Epidermal melanocyte (primary cell): ENCODE results near the gene CASTOR1.

Experiments
- DNase-seq: peaks from one replicate; pipeline ENCODE4 v3.0.0; 2011; ENCODE audit warnings: low spot score; ENCODE audit not compliant: insufficient read length

The CASTOR1 gene

DNA sequence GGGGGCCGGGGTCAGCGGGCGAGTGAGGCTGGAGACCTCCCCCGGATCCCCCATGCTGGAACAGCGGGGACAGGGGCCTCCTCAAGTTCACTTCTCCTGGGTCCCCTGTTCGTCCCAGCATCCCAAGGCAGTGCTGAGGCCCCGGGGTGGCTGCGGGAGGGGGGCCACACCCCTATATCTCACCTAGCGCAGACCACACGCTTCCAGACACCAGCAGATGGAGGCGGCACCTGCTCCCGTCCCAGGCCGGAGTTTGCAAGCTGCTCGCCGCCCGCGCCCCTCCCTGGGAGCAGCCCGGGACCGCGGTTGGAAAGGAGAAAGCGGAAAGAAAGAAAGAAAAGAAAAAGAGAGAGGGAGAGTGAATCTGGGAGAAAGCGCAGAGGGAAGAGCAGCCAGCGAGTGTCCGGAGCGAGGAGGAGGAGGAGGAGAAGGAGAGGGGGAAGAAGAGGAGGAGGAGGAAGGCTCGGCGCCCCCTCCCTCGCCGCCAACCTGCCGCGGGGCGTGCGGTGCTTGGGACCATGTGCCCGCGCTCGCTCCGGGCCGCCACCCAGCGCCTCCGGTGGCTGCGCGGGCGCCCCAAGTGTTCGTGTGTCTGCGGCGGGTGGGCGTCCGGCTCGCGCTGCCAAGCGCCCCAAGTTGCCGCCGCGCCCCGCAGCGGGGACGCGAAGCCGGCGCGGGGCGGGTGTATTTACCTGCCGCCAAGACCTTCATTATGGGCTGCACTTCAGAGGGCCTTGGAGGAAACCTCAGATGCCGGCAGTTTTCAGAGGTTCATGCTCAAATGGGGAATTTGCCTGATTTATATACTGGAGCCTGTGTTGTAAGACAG lies 43.1 kb downstream of the CASTOR1 start, which contains the start of gene LIF:
Gene LIF (minus strand): TSS at position 775 of the 829 bp plus-strand sequence. CDS start 64 bp downstream, at position 711.
- DNase-seq, result no peak

- DNase-seq, result no peak
Observed at GRCh38 chr22:30245181-30245984, 43.9 kb downstream of the CASTOR1 start.

DNA sequence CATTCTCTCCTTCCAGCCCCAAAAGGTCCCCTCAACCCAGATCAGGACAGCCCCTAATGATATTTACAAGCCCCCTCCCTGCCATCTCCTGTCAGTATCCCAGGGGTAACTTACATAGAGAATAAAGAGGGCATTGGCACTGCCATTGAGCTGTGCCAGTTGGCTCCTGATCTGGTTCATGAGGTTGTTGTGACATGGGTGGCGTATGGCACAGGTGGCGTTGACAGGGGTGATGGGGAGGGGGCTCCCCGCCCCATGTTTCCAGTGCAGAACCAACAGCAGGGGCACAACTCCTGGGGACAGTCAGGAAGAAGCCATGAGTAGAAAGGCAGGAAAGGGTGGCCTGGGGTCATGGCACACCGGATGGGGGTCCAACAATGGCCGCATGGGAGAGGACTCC lies 44.7 kb downstream of the CASTOR1 start:
- DNase-seq, result no peak

DNA sequence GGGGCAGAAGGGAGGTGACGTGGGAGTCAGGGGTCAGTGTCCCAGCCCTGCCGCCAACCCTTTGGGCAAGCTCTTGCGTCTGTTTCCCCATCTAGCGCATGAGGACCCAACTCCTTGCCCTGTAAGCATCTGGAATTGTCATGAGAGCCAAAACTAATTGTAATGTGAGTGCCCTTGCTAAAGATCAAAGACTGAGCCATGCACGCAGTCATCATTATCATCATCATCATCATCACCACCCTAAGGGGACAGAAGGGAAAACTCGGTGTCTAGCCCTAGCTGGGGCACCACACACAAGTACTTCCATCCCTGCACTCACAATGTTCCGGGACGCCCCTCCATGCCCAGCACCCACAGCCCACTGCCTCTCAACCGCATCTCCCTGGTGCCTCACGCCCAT lies 45.2 kb downstream of the CASTOR1 start:
- DNase-seq, result no peak

DNA sequence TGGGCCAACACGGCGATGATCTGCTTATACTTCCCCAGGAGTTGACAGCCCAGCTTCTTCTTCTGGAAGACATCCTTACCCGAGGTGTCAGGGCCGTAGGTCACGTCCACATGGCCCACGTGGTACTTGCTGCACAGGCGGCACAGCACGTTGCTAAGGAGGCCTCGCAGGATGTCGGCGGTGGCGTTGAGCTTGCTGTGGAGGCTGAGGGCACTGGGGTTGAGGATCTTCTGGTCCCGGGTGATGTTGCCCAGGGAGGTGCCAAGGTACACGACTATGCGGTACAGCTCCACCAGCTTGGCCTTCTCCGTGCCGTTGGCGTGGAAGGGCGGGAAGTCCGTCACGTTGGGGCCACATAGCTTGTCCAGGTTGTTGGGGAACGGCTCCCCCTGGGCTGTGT lies 45.6 kb downstream of the CASTOR1 start:
- no peak for DNase-seq

DNA sequence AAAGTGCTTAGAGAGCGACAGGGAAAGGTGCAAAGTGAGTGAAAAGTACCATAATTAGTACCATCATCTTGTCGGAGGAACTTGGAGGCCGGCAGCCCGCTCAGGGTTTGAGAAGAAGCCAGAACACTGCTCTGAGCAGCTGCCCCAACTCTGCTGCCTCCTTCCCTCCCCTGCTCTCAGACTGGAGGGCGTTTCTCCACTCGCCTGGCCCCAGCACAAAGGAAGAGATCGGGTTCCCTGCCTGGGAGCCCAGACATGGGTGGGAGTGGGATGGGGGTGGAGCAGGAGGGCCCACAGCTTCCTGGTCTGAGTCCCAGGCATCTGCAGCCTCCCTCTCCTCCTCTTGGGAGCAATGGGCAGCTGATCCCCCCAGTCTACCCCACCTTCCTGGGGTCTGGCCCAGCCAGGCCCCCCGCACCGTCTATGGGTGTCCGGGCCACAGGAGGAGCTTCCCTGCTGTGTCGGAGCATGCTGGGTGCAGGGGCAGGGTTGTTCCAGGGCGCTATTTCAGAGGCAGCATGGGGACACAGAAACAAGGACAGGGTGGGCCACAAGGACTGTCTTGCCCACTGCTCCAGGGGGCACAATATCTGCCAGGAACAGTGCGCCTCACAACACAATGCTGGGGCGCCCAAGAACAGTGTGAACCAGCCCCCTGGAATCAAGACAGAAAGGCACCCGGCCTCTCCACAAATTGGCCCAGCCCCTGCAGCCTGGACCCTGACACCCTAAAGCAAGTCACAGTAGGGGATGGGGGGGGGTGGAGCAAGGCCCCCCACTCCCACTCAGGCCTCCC lies 47.5 kb downstream of the CASTOR1 start:
- DNase-seq, result no peak

DNA sequence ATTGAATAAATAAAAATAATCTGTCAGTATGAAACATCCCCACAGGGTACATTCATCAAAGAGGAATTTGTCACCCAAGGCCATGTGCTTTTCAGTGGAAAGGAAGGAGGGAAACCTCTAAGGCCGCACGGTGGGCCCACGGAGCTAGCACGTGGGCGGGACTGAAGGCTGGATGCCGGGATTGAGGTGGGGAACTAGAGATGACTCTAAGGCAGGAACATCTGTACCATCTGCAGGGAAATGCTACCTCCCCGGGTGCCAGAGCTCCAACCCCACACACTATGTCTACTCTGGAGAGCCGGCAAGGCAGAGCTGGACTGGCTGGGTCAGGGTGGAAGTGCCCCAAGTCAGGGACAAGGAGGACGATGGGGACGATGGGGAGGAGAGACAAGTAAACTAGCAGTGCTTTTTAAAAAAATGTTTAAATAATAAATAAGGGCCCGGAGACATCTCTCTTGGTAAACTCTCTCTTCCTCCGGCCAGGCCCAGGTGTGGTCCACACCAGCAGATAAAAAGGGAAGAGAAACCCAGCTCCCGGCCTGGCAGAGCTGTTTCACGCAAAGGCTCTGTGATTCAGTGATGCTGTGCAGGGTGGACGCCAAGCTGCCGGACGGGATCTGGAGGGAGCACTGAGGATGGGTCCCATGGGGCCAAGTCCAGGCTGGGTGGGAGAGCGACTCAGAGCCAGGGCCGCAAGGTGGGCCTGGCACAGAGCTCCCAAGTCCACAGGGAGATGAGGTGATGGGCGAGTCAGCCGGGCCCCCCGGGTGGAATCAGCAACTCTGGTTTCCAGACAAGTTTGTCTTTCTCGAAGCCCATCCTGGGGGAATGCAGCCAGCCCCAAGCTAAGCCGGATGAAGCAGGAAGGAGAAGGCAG lies 48.5 kb downstream of the CASTOR1 start:
- DNase-seq, result no peak

DNA sequence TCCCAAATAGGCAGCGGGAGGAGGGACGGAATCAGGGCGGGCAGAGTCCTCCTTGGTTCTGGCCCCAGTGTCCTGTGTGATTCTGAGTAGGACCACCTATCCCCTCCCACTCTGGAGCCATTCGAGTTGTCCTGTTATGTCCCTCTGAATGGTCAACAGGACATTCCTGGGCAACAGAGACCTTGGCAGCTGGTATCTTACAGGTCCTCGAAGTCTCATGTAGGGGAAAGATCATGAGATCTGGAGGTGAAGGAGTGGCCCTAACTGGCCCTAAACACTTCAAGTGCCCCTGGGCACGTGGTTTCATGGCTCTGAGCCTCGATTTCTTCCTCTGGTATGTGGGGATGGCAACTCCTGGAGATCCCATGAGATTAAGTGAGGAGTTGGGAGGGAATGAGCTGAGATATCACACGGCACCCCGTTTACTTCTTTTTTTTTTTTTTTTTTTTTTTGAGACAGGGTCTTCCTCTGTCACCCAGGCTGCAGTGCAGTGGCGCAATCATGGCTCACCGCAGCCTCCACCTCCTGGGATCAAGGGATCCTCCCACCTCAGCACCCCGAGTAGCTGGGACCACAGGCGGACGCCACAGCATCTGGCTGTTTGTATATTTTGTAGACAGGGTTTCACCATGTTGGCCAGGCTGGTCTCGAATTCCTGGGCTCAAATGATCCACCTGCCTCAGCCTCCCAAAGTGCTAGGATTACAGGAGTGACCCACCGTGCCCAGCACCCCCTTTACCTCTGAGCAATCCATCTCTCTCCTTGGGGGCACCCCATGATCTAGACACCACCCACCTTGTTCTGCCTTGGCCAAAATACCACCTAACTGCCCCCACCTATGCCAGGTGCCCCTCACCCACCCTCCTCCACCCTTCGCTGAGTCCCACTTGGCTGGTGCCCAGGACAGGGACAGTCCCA lies 49.6 kb downstream of the CASTOR1 start:
- no peak for DNase-seq

DNA sequence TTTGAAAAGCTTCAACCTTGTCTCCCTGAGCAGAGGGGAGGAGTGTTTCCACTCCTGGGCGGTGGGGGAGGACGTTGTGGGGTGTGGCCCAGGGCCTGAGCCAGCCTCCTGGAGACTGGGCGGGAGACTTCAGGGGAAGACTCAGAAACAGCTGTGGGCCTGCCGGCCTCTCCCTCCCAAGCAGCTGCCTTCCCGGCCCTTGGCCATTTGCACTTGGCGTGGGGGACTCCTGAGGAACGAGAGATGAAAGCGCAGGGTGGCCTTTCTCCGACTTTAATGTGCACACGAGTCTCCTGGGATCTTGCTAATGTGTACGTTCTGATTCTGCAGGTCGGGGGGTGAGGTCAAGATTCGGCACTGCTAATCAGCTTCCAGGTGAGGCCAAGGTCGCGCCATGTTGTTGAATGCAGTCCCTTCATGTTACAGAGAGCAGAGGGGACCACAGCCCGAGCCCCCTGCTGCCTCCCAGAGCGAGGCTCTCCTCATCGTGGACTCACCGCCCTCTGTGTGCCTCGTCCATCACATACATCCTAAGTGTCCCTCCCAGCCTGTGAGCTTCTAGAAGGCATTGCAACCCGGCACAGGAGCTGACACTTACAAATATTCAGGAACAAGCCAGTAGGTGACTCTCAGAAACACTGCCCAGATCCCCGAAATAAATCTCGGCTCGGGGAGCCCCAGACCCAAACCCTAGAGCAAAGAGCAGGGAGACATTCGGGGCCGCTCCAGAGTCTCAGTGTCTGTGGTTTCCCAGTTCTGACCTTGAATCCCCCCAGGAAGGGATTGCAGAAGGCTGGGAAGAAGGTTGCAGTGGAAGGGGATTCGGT lies 50.4 kb downstream of the CASTOR1 start:
- DNase-seq, result no peak

DNA sequence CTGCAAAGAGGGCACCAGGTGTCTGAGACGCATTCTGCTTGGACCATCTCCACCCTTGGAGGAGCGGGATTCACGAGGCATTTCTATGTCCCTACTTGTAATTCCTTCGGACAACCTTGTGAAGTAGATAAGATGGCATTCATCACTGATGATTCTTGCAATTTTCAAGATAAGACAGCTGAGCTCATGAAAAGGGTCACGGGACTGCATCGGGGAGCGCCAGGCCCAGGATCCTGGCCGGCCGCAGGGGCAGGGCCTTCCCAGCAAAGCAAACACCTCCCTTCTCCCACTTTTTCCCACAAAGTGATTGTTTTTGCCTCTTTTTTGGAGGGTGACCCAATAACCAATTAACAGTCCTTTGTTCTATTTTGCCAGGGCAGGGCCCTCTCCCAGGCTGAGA lies 51.2 kb downstream of the CASTOR1 start:
- no peak for DNase-seq

DNA sequence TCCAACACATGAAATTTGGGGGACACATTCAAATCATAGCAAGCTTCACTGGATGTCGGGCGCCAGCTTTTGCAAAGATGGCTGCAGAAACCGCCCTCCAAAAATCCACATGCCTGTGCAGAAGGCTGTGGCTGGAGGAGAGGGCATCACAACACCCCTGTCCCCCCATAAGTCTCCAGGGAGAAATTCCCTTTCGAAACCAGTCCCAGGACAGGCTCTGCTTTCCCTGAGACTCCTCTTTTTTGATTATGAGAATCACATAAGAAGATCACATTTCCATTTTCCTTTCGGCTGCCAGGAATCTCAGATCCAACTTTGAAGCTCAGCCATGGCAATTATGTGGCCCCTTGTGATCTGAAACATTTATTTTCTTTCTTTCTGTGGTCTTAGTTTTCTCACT lies 52.4 kb downstream of the CASTOR1 start:
- DNase-seq, result no peak

DNA sequence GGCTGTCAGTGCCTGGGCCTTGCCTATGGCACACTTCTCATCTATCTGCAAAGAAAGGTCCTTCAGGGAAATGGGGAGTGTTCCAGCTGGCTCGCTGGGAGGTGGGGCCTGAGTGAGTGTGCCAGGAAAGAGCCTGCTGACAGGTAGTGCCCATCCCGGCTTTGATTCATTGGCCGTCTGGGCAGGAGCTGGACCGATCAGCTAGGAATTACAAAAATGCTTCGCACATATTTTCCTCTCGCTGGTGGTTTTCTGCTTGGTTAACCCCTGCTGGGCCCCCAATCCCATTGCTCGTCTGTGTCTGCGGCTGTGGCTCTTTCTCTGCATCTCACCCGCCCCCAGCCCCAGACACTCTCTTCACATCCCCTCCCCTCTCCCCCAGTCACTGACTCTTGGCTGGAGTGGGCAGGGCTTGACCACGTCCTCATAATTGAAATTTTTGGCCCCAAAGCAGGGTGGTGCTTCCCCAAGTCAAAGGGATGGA lies 53.6 kb downstream of the CASTOR1 start:
- DNase-seq, result no peak
